ENCODE results near the gene HAAO.

GRCh38 chr2:42839809-42840501 is 47.6 kb upstream of the HAAO start:
- TF ChIP-seq YY1 (IDR thresholded peaks at IDR 0.05; ENCODE audit: low read depth) (no peak), REST (IDR thresholded peaks at IDR 0.05; ENCODE audit: low read depth) (no peak), CREB1 (IDR thresholded peaks at IDR 0.05; ENCODE audit: low read depth) (no peak), TEAD4 (IDR thresholded peaks at IDR 0.05) (no peak), EP300 (IDR thresholded peaks at IDR 0.05; ENCODE audit: borderline replicate concordance) (no peak)
